Endodermal cell (in vitro differentiated cells): ENCODE results near the gene AP1S1. TPM values are rescaled to one million over a fixed set of nuclear protein-coding genes. Genes with fewer than 3 reads are reported as not detected.

Source experiments
- DNase-seq: peaks from one replicate; pipeline ENCODE4 v3.0.0-alpha.2; 2017
- H3K27ac ChIP-seq: 2 replicates; pipeline ENCODE4 v1.5.1; 2013; ENCODE audit warnings: mild to moderate bottlenecking, low read depth, low read length, moderate library complexity
- H3K27me3 ChIP-seq: 2 replicates; pipeline ENCODE4 v1.6.1; 2013; ENCODE audit warnings: mild to moderate bottlenecking, low read length, moderate library complexity; ENCODE audit not compliant: insufficient read depth, control insufficient read depth, poor library complexity, severe bottlenecking
- H3K36me3 ChIP-seq: 2 replicates; pipeline ENCODE4 v1.7.0; 2013; ENCODE audit warnings: mild to moderate bottlenecking, low read length, moderate library complexity; ENCODE audit not compliant: control insufficient read depth, insufficient read depth
- H3K4me1 ChIP-seq: one replicate; pipeline ENCODE4 v1.7.0; 2013; ENCODE audit warnings: low read length; ENCODE audit not compliant: control insufficient read depth, insufficient read depth
- H3K4me3 ChIP-seq: 2 replicates; pipeline ENCODE4 v1.5.1; 2013; ENCODE audit warnings: mild to moderate bottlenecking, low read length, moderate library complexity
- H3K9ac ChIP-seq: 2 replicates; pipeline ENCODE4 v1.6.1; 2013; ENCODE audit warnings: mild to moderate bottlenecking, low read length, moderate library complexity; ENCODE audit not compliant: poor library complexity, severe bottlenecking; ENCODE audit errors: extremely low read depth
- H3K9me3 ChIP-seq: 2 replicates; pipeline ENCODE4 v1.6.1; 2013; ENCODE audit warnings: mild to moderate bottlenecking, low read length, moderate library complexity; ENCODE audit not compliant: control insufficient read depth
- H3K27ac Mint-ChIP-seq: 2 replicates; pipeline ENCODE4 v1.8.0; 2020; ENCODE audit warnings: mixed read lengths
- H3K27me3 Mint-ChIP-seq: 2 replicates; pipeline ENCODE4 v1.8.0; 2021; ENCODE audit warnings: mild to moderate bottlenecking, mixed read lengths; ENCODE audit not compliant: insufficient read depth
- H3K36me3 Mint-ChIP-seq: 2 replicates; pipeline ENCODE4 v1.8.0; 2020; ENCODE audit warnings: low read depth, mixed read lengths
- H3K4me1 Mint-ChIP-seq: 2 replicates; pipeline ENCODE4 v1.8.0; 2020; ENCODE audit warnings: mixed read lengths
- H3K4me3 Mint-ChIP-seq: 2 replicates; pipeline ENCODE4 v1.8.0; 2020; ENCODE audit warnings: mild to moderate bottlenecking, moderate library complexity, mixed read lengths
- H3K9me3 Mint-ChIP-seq: 2 replicates; pipeline ENCODE4 v1.8.0; 2020; ENCODE audit warnings: mild to moderate bottlenecking, mixed read lengths
- CTCF ChIP-seq: fragments of 200-600 bp; sonication (generic); conservative IDR thresholded peaks from 2 replicates; pipeline ENCODE4 v1.5.0; 2021; ENCODE audit warnings: antibody characterized with exemption, mild to moderate bottlenecking
- WGBS, 2 experiments: methylation state at CpG; one replicate each; pipeline versions ENCODE4 v1.1.5 to v1.1.7; 2013; ENCODE audit warnings: missing lambda C conversion rate in 2 of 2, mixed read lengths in 1 of 2; ENCODE audit not compliant: insufficient coverage in 1 of 2, insufficient read length in 1 of 2; 5-methylcytosine and 5-hydroxymethylcytosine counted together
- total RNA-seq, 2 donors: library from RNA; stranded (reverse); fragmentation: NEBNext Ultra II Directional in 1 of 2; extraction: Animal tissue kit (Norgen Biotek cat#: 25700) in 1 of 2; gene quantifications; 2 replicates in 1 of 2; 3 replicates in 1 of 2; pipeline ENCODE4 v1.2.1, GENCODE V29; 2021

AP1S1 gene
- total RNA-seq, 2 donors from 2014 or later = 43.8 to 50.2 TPM

- H3K4me1 Mint-ChIP-seq = peaks cover 8% of the 10 kb centered on the region
- WGBS, 2 experiments = 2 to 10% methylated on average over 22 to 53 of the region's 56 CpGs
- peaks cover 55% of the 10 kb centered on the region for H3K27me3 ChIP-seq
- peak within 1 kb of the TSS; percentile 56 for H3K4me3 ChIP-seq
- H3K27ac Mint-ChIP-seq = no peak within 1 kb of the TSS
- no peak for TF ChIP-seq CTCF
- no peaks in the 10 kb centered on the region for H3K36me3 ChIP-seq
- H3K27ac ChIP-seq = peak within 1 kb of the TSS; percentile 60
- H3K9me3 Mint-ChIP-seq = no peaks in the 10 kb centered on the region
- H3K9ac ChIP-seq = no peak within 1 kb of the TSS
- peaks cover 80% of the 10 kb centered on the region for H3K27me3 Mint-ChIP-seq
- no peaks in the 10 kb centered on the region for H3K4me1 ChIP-seq
- peak; percentile 67 for DNase-seq
- no peaks in the 10 kb centered on the region for H3K9me3 ChIP-seq
- peak within 1 kb of the TSS; percentile 49 for H3K4me3 Mint-ChIP-seq
- no peaks in the 10 kb centered on the region for H3K36me3 Mint-ChIP-seq
Measured at GRCh38 chr7:101180130-101180755, 26.0 kb downstream of the AP1S1 start, which contains the start of gene NAT16. Gene NAT16 (minus strand): TSS chr7:101180293. CDS start chr7:101174807, 5,486 bp downstream.

DNA sequence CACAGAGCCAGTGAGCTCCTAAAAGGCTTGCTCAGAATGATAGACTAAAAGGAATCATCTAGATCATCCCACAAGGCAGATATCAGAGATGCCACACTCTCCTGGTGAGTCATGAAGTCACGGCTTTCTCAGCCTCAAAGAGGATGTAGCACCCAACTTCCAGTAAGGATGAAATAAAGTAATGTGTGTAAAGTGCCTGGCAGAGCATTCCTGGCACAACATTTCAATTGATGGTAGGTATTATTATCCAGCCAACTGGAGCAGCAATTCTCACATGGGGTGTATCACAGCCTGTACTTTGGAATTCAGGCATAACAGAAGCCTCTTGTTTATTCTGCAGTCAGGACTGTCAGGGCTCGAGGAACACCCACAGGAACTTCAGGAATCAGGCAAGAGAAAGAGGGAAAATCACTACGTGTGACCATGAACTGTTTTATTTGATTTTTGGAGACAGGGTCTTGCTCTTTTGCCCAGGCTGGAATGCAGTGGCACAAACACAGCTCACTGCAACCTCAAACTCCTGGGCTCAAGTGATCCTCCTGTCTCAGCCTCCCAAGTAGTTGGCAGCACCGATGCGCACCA, 31.1 kb downstream of the AP1S1 start:
- Mint-ChIP-seq H3K36me3 (no peaks in the 10 kb centered on the region), H3K4me1 (peaks cover 4% of the 10 kb centered on the region), H3K9me3 (no peaks in the 10 kb centered on the region), H3K4me3 (no peak overlapping the region), H3K27ac (no peak overlapping the region), H3K27me3 (peaks cover 40% of the 10 kb centered on the region)
- Histone ChIP-seq H3K4me3 (no peak overlapping the region), H3K9me3 (no peaks in the 10 kb centered on the region), H3K27ac (no peak overlapping the region), H3K27me3 (peaks cover 17% of the 10 kb centered on the region), H3K9ac (no peak overlapping the region), H3K36me3 (no peaks in the 10 kb centered on the region), H3K4me1 (no peaks in the 10 kb centered on the region)
- WGBS, 2 experiments = 49 to 79% methylated on average over 2 to 5 of the region's 5 CpGs
- no peak for DNase-seq
- TF ChIP-seq CTCF = no peak

DNA sequence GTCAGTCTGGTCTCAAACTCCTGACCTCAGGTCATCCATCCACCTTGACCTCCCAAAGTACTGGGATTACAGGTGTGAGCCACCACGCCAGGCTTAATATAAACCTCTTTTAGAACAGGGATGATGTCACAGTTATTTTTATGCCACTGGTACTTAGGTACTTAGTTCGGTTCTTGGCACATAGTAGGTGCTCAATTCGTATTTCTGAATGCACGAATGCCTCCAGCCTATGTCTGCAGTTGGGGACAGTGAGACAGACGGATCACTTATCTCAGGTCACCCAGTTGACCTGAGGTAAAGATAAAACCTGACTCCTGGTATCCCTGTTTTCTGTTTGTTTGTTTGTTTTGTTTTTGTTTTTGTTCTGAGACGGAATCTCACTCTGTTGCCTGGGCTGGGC, 31.9 kb downstream of the AP1S1 start:
- H3K9me3 ChIP-seq = no peaks in the 10 kb centered on the region
- 91 to 92% methylated on average over 6 of the region's 6 CpGs for WGBS, 2 experiments
- peaks cover 32% of the 10 kb centered on the region for H3K27me3 Mint-ChIP-seq
- H3K36me3 ChIP-seq = no peaks in the 10 kb centered on the region
- no peak overlapping the region for H3K27ac Mint-ChIP-seq
- H3K9ac ChIP-seq = no peak overlapping the region
- H3K36me3 Mint-ChIP-seq = no peaks in the 10 kb centered on the region
- no peak overlapping the region for H3K4me3 ChIP-seq
- no peaks in the 10 kb centered on the region for H3K9me3 Mint-ChIP-seq
- peaks cover 9% of the 10 kb centered on the region for H3K27me3 ChIP-seq
- no peak overlapping the region for H3K4me3 Mint-ChIP-seq
- peaks cover 3% of the 10 kb centered on the region for H3K4me1 Mint-ChIP-seq
- no peaks in the 10 kb centered on the region for H3K4me1 ChIP-seq
- no peak for DNase-seq
- no peak for TF ChIP-seq CTCF
- H3K27ac ChIP-seq = no peak overlapping the region
